DOHH2 (cell line): ENCODE results near the gene TEAD4.
"Not testable (repeated sequence)": the region's sequence is repeated elsewhere in the genome, so short reads cannot be mapped to it uniquely, and the experiment has no call there.

ENCODE experiments used
- EZH2phosphoT487 ChIP-seq: fragments of 200-600 bp; sonication (generic); IDR thresholded peaks from 2 replicates; pipeline ENCODE4 v1.6.1; 2017; ENCODE audit warnings: borderline replicate concordance, mild to moderate bottlenecking, antibody characterized with exemption, low read length, moderate library complexity, mixed read lengths
- TF ChIP-seq, protein P1 (sequence below): fragments of 200-600 bp; sonication (generic); IDR thresholded peaks from one replicate; pipeline ENCODE4 v1.5.1; 2014; ENCODE audit warnings: antibody characterized with exemption, mild to moderate bottlenecking, low read depth, low read length; ENCODE audit not compliant: poor library complexity, severe bottlenecking

DNA sequence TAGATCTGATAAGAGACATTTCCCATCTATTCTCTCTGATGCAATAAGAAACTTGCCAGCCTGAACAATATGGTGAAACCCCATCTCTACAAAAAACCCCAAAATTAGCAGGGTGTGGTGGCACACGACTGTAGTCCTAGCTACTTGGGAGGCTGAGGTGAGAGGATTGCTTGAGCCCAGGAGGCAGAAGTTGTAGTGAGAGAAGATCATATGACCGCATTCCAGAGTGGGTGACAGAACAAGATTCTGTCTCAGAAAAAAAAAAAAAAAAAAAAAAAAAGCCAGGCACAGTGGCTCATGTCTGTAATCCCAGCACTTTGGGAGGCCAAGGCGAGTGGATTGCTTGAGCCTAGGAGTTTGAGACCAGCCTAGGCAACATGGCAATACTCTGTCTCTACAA, 106.6 kb downstream of the TEAD4 start:
- TF ChIP-seq, protein P1, sequence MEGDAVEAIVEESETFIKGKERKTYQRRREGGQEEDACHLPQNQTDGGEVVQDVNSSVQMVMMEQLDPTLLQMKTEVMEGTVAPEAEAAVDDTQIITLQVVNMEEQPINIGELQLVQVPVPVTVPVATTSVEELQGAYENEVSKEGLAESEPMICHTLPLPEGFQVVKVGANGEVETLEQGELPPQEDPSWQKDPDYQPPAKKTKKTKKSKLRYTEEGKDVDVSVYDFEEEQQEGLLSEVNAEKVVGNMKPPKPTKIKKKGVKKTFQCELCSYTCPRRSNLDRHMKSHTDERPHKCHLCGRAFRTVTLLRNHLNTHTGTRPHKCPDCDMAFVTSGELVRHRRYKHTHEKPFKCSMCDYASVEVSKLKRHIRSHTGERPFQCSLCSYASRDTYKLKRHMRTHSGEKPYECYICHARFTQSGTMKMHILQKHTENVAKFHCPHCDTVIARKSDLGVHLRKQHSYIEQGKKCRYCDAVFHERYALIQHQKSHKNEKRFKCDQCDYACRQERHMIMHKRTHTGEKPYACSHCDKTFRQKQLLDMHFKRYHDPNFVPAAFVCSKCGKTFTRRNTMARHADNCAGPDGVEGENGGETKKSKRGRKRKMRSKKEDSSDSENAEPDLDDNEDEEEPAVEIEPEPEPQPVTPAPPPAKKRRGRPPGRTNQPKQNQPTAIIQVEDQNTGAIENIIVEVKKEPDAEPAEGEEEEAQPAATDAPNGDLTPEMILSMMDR: not testable (repeated sequence)
- TF ChIP-seq EZH2phosphoT487: not testable (repeated sequence)
